Neural cell (in vitro differentiated cells): ENCODE measurements around the gene ZMYND10.

Experiments
- CTCF ChIP-seq: fragments of 450-650 bp; IDR thresholded peaks from 2 replicates; pipeline ENCODE4 v1.5.1; 2014; ENCODE audit warnings: antibody characterized with exemption, mild to moderate bottlenecking, moderate library complexity; ENCODE audit not compliant: poor library complexity, severe bottlenecking
- TAF1 ChIP-seq: IDR thresholded peaks from 2 replicates; pipeline ENCODE4 v1.6.1; 2012; ENCODE audit warnings: low read depth

GRCh38 chr3:50322115-50322385, 23.5 kb downstream of the ZMYND10 start:
- TF ChIP-seq TAF1 (no peak), CTCF (no peak)
